Measurements from ENCODE around the gene LAMA5.

Gene LAMA5

GRCh38 chr20:62319346-62319909 is 47.7 kb downstream of the LAMA5 start:
- peaks cover 13% of the 10 kb centered on the region for H3K4me1 Mint-ChIP-seq
- ATAC-seq, result no peak
- peak overlapping the region; percentile 34 for H3K27ac Mint-ChIP-seq
- H3K9me3 Mint-ChIP-seq, result peaks cover 4% of the 10 kb centered on the region
- no peaks in the 10 kb centered on the region for H3K27me3 Mint-ChIP-seq
- no peak overlapping the region for H3K4me3 Mint-ChIP-seq
- peaks cover 37% of the 10 kb centered on the region for H3K36me3 Mint-ChIP-seq

GRCh38 chr20:62318400-62319345 is 48.4 kb downstream of the LAMA5 start:
- H3K36me3 Mint-ChIP-seq, result peaks cover 38% of the 10 kb centered on the region
- peak; percentile 10 for ATAC-seq
- H3K9me3 Mint-ChIP-seq, result peaks cover 4% of the 10 kb centered on the region
- no peaks in the 10 kb centered on the region for H3K27me3 Mint-ChIP-seq
- peaks cover 13% of the 10 kb centered on the region for H3K4me1 Mint-ChIP-seq
- H3K4me3 Mint-ChIP-seq, result no peak overlapping the region
- H3K27ac Mint-ChIP-seq, result peak overlapping the region; percentile 34

GRCh38 chr20:62317167-62317655 is 49.9 kb downstream of the LAMA5 start:
- no peak for ATAC-seq
- Mint-ChIP-seq H3K4me1 (peaks cover 13% of the 10 kb centered on the region), H3K27ac (peak overlapping the region; percentile 44), H3K4me3 (no peak overlapping the region), H3K36me3 (peaks cover 42% of the 10 kb centered on the region), H3K9me3 (peaks cover 4% of the 10 kb centered on the region), H3K27me3 (no peaks in the 10 kb centered on the region)

GRCh38 chr20:62316331-62317166 is 50.6 kb downstream of the LAMA5 start:
- H3K27ac Mint-ChIP-seq, result no peak overlapping the region
- H3K4me3 Mint-ChIP-seq, result no peak overlapping the region
- no peak for ATAC-seq
- H3K4me1 Mint-ChIP-seq, result peaks cover 13% of the 10 kb centered on the region
- H3K9me3 Mint-ChIP-seq, result peaks cover 4% of the 10 kb centered on the region
- peaks cover 42% of the 10 kb centered on the region for H3K36me3 Mint-ChIP-seq
- no peaks in the 10 kb centered on the region for H3K27me3 Mint-ChIP-seq

GRCh38 chr20:62315773-62316172 is 51.3 kb downstream of the LAMA5 start:
- Mint-ChIP-seq H3K4me3 (no peak overlapping the region), H3K36me3 (peaks cover 38% of the 10 kb centered on the region), H3K9me3 (peaks cover 2% of the 10 kb centered on the region), H3K4me1 (peaks cover 9% of the 10 kb centered on the region), H3K27me3 (no peaks in the 10 kb centered on the region), H3K27ac (no peak overlapping the region)
- no peak for ATAC-seq

- H3K36me3 Mint-ChIP-seq, result peaks cover 35% of the 10 kb centered on the region
- no peaks in the 10 kb centered on the region for H3K9me3 Mint-ChIP-seq
- no peaks in the 10 kb centered on the region for H3K27me3 Mint-ChIP-seq
- no peak overlapping the region for H3K4me3 Mint-ChIP-seq
- H3K4me1 Mint-ChIP-seq, result peaks cover 5% of the 10 kb centered on the region
- no peak for ATAC-seq
- no peak overlapping the region for H3K27ac Mint-ChIP-seq
Measured at GRCh38 chr20:62314711-62315302, 52.3 kb downstream of the LAMA5 start.

GRCh38 chr20:62314339-62314638 is 52.8 kb downstream of the LAMA5 start:
- no peaks in the 10 kb centered on the region for H3K27me3 Mint-ChIP-seq
- no peak for ATAC-seq
- peaks cover 35% of the 10 kb centered on the region for H3K36me3 Mint-ChIP-seq
- H3K27ac Mint-ChIP-seq, result no peak overlapping the region
- no peaks in the 10 kb centered on the region for H3K9me3 Mint-ChIP-seq
- H3K4me1 Mint-ChIP-seq, result peaks cover 5% of the 10 kb centered on the region
- H3K4me3 Mint-ChIP-seq, result no peak overlapping the region

GRCh38 chr20:62313460-62314338 is 53.4 kb downstream of the LAMA5 start:
- H3K27me3 Mint-ChIP-seq, result no peaks in the 10 kb centered on the region
- H3K9me3 Mint-ChIP-seq, result no peaks in the 10 kb centered on the region
- peaks cover 5% of the 10 kb centered on the region for H3K4me1 Mint-ChIP-seq
- no peak for ATAC-seq
- H3K36me3 Mint-ChIP-seq, result peaks cover 35% of the 10 kb centered on the region
- no peak overlapping the region for H3K27ac Mint-ChIP-seq
- H3K4me3 Mint-ChIP-seq, result no peak overlapping the region

- Mint-ChIP-seq H3K9me3 (no peaks in the 10 kb centered on the region), H3K36me3 (peaks cover 36% of the 10 kb centered on the region), H3K27me3 (no peaks in the 10 kb centered on the region), H3K4me3 (no peak overlapping the region), H3K4me1 (peaks cover 5% of the 10 kb centered on the region), H3K27ac (no peak overlapping the region)
- ATAC-seq, result no peak
Measured at GRCh38 chr20:62313021-62313420, 54.1 kb downstream of the LAMA5 start.

GRCh38 chr20:62312662-62312977 is 54.5 kb downstream of the LAMA5 start:
- H3K36me3 Mint-ChIP-seq, result peaks cover 39% of the 10 kb centered on the region
- no peaks in the 10 kb centered on the region for H3K9me3 Mint-ChIP-seq
- no peaks in the 10 kb centered on the region for H3K27me3 Mint-ChIP-seq
- no peak for ATAC-seq
- no peak overlapping the region for H3K4me3 Mint-ChIP-seq
- peaks cover 4% of the 10 kb centered on the region for H3K4me1 Mint-ChIP-seq
- H3K27ac Mint-ChIP-seq, result no peak overlapping the region

- no peak for ATAC-seq
- no peaks in the 10 kb centered on the region for H3K9me3 Mint-ChIP-seq
- H3K4me1 Mint-ChIP-seq, result no peaks in the 10 kb centered on the region
- no peaks in the 10 kb centered on the region for H3K27me3 Mint-ChIP-seq
- H3K36me3 Mint-ChIP-seq, result peaks cover 39% of the 10 kb centered on the region
- H3K4me3 Mint-ChIP-seq, result no peak overlapping the region
- H3K27ac Mint-ChIP-seq, result no peak overlapping the region
Measured at GRCh38 chr20:62311832-62312661, 55.1 kb downstream of the LAMA5 start.

- Mint-ChIP-seq H3K27ac (no peak overlapping the region), H3K4me1 (peaks cover under 1% of the 10 kb centered on the region), H3K36me3 (peaks cover 36% of the 10 kb centered on the region), H3K27me3 (no peaks in the 10 kb centered on the region), H3K9me3 (no peaks in the 10 kb centered on the region), H3K4me3 (no peak overlapping the region)
- ATAC-seq, result peak; percentile 28
Measured at GRCh38 chr20:62311150-62311549, 56.0 kb downstream of the LAMA5 start.

- Mint-ChIP-seq H3K4me3 (no peak overlapping the region), H3K4me1 (peaks cover 5% of the 10 kb centered on the region), H3K27me3 (no peaks in the 10 kb centered on the region), H3K27ac (no peak overlapping the region), H3K9me3 (no peaks in the 10 kb centered on the region), H3K36me3 (peaks cover 37% of the 10 kb centered on the region)
- ATAC-seq, result no peak
Measured at GRCh38 chr20:62310757-62311121, 56.4 kb downstream of the LAMA5 start.
